Measurements from ENCODE around the gene ATXN7. TPM values are rescaled to one million over a fixed set of nuclear protein-coding genes. Genes with fewer than 3 reads are reported as not detected.

The ATXN7 gene
- polyA plus RNA-seq, 3 donors: 2.7 to 29.5 (median 3.2) TPM

DNA sequence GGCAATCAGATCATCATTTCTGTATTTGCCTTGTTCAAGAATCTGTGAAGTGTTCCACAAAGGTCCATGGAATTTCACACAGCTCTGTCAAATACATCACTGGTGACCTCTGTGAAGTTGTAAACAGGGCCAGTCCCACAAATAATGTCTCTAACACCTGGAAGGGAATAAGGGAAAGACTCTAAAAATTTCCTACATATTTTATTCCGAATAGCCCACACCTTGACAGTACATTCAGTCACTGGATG, 44.6 kb upstream of the ATXN7 start, which contains the start of gene C3orf49:
C3orf49 (plus strand) TSS at position 149 of the 248 bp plus-strand sequence. CDS start 173 bp downstream, outside the sequence.
- Histone ChIP-seq H3K27me3 (ENCODE audit: control insufficient read depth in 2 of 2, insufficient read depth in 2 of 2, low read length in 2 of 2) (no peaks in the 10 kb centered on the region), H3K27ac (ENCODE audit: low read depth in 1 of 2, low read length in 2 of 2) (no peak within 1 kb of the TSS), H2AFZ (ENCODE audit: insufficient read depth, low read depth, low read length, poor library complexity, severe bottlenecking) (no peak within 1 kb of the TSS), H3K9ac (ENCODE audit: insufficient read depth, low read length, poor library complexity, severe bottlenecking) (no peak within 1 kb of the TSS), H4K20me1 (ENCODE audit: insufficient read depth, low read length) (no peaks in the 10 kb centered on the region), H3K4me3 (replicated peaks in 1 of 3; ENCODE audit: low read depth in 2 of 3, low read length in 3 of 3) (no peak within 1 kb of the TSS), H3K79me2 (ENCODE audit: insufficient read depth, low read length) (no peaks in the 10 kb centered on the region), H3K4me2 (replicated peaks; ENCODE audit: extremely low read depth, low read length, poor library complexity, severe bottlenecking) (no peak within 1 kb of the TSS), H3K4me1 (ENCODE audit: control insufficient read depth in 1 of 2, insufficient read depth in 2 of 2, low read length in 2 of 2) (no peaks in the 10 kb centered on the region), H3K36me3 (replicated peaks in 1 of 2; ENCODE audit: control insufficient read depth in 1 of 2, insufficient read depth in 2 of 2, low read length in 2 of 2) (no peaks in the 10 kb centered on the region), H3K9me3 (replicated peaks in 1 of 2; ENCODE audit: control insufficient read depth in 1 of 2, insufficient read depth in 1 of 2, low read length in 2 of 2) (no peaks in the 10 kb centered on the region)
- TF ChIP-seq, protein P1, sequence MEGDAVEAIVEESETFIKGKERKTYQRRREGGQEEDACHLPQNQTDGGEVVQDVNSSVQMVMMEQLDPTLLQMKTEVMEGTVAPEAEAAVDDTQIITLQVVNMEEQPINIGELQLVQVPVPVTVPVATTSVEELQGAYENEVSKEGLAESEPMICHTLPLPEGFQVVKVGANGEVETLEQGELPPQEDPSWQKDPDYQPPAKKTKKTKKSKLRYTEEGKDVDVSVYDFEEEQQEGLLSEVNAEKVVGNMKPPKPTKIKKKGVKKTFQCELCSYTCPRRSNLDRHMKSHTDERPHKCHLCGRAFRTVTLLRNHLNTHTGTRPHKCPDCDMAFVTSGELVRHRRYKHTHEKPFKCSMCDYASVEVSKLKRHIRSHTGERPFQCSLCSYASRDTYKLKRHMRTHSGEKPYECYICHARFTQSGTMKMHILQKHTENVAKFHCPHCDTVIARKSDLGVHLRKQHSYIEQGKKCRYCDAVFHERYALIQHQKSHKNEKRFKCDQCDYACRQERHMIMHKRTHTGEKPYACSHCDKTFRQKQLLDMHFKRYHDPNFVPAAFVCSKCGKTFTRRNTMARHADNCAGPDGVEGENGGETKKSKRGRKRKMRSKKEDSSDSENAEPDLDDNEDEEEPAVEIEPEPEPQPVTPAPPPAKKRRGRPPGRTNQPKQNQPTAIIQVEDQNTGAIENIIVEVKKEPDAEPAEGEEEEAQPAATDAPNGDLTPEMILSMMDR (IDR thresholded peaks at IDR 0.05): no peak
- H3K27me3 Mint-ChIP-seq (ENCODE audit: low read depth in 3 of 3): peaks cover 0 to 2% (median 0%) of the 10 kb centered on the region in 3 donors
- intact Hi-C loops (cut with micrococcal nuclease): loop anchor here (5.0 kb wide), 2 partner anchors 467 to 472 kb away; no protein-coding TSS in a partner anchor
- H3K36me3 Mint-ChIP-seq: peaks cover 3 to 5% of the 10 kb centered on the region in 2 donors
- no peak within 1 kb of the TSS for H3K4me3 Mint-ChIP-seq
- H3K27ac Mint-ChIP-seq: no peak within 1 kb of the TSS
- no peaks in the 10 kb centered on the region for H3K9me3 Mint-ChIP-seq
- H3K4me1 Mint-ChIP-seq: peaks cover 3% of the 10 kb centered on the region
- WGBS (ENCODE audit: insufficient coverage): no CpG with 5 or more reads among the region's 1 CpG
- no peak for DNase-seq

GRCh38 chr3:63824309-63824708, 39.4 kb upstream of the ATXN7 start:
- Mint-ChIP-seq H3K27me3 (ENCODE audit: low read depth in 3 of 3) (no peaks in the 10 kb centered on the region), H3K9me3 (no peaks in the 10 kb centered on the region), H3K4me1 (no peaks in the 10 kb centered on the region), H3K4me3 (no peak overlapping the region), H3K36me3 (peaks cover 7 to 18% of the 10 kb centered on the region in 2 donors), H3K27ac (no peak overlapping the region)
- no peak overlapping the region for H3K4me2 ChIP-seq (replicated peaks; ENCODE audit: extremely low read depth, low read length, poor library complexity, severe bottlenecking)
- no peak overlapping the region for H3K9ac ChIP-seq (ENCODE audit: insufficient read depth, low read length, poor library complexity, severe bottlenecking)
- no peak overlapping the region for H2AFZ ChIP-seq (ENCODE audit: insufficient read depth, low read depth, low read length, poor library complexity, severe bottlenecking)
- TF ChIP-seq, protein P1 (IDR thresholded peaks at IDR 0.05): no peak
- no peaks in the 10 kb centered on the region for H3K27me3 ChIP-seq (ENCODE audit: control insufficient read depth in 2 of 2, insufficient read depth in 2 of 2, low read length in 2 of 2)
- DNase-seq: no peak
- 96% methylated on average over 3 of the region's 4 CpGs for WGBS (ENCODE audit: insufficient coverage)
- no peaks in the 10 kb centered on the region for H4K20me1 ChIP-seq (ENCODE audit: insufficient read depth, low read length)
- H3K9me3 ChIP-seq (replicated peaks in 1 of 2; ENCODE audit: control insufficient read depth in 1 of 2, insufficient read depth in 1 of 2, low read length in 2 of 2): no peaks in the 10 kb centered on the region
- intact Hi-C loops (cut with micrococcal nuclease): loop anchor here in 1 of 2 donors (10.0 kb wide), 1 partner anchor 1620 kb away; no protein-coding TSS in a partner anchor
- H3K4me3 ChIP-seq (replicated peaks in 1 of 3; ENCODE audit: low read depth in 2 of 3, low read length in 3 of 3): no peak overlapping the region
- H3K27ac ChIP-seq (ENCODE audit: low read depth in 1 of 2, low read length in 2 of 2): no peak overlapping the region
- H3K4me1 ChIP-seq (ENCODE audit: control insufficient read depth in 1 of 2, insufficient read depth in 2 of 2, low read length in 2 of 2): no peaks in the 10 kb centered on the region
- H3K79me2 ChIP-seq (ENCODE audit: insufficient read depth, low read length): no peaks in the 10 kb centered on the region
- H3K36me3 ChIP-seq (replicated peaks in 1 of 2; ENCODE audit: control insufficient read depth in 1 of 2, insufficient read depth in 2 of 2, low read length in 2 of 2): peaks cover 0 to 12% of the 10 kb centered on the region in 2 donors
